Stimulated activated naive CD8-positive, alpha-beta T cell treated with anti-CD3 and anti-CD28 coated beads, Interleukin-15, Interleukin-2, amounts not matched to agents 100 U/mL and 50 U/mL, for 24 hours (primary cell): ENCODE measurements around the gene TRAPPC2.

Experiments used
- ATAC-seq: fragments of 150-1000 bp; cut with Tn5 transposase; one replicate; pipeline ENCODE4 v1.10.0; 2021
- DNase-seq: peaks from one replicate; pipeline ENCODE4 v3.0.0; 2021

Gene TRAPPC2

DNA sequence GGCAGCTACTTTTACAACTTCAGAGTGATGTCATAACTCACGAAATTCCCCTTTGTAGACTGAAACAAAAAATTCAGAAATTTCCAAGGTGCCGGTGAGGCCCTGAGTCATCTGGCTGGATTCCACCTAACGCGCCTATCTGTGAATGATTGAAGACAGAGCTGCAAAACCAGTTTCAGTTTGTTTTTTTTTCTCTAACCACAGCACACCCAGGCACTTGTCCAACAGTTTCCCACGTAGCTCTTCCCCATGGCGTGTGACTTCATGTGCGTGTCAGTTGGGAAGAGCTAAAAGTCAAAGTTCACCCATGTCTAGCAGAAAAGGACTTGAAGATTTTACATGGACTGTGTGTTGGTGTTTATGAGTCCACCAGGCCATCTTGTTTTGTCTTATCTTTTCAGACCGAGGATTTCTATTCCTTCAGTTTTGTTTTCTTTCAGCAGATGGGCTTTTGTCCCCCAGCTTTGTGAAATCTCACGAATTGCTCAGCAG, 65.1 kb downstream of the TRAPPC2 start:
- DNase-seq (peak; percentile 36), ATAC-seq (peak; percentile 92)

DNA sequence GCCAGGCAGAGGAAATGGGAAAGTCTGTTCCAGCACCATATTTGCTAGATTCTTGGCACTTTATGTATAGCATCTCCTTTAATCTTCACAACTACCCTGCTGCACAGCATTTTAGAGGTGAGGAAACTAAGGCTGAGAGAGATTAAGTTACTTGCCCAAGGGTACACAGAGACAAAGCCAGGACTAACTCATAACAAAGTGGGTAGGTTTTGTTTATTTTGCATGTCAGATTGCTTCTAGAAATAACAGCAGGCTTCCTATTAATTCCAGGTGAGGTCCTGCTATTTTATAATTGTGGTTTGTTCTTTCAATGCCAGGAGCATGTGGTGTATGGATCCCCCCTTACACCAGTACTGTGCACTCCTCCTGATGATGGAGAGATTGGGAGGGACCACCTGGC, 66.5 kb downstream of the TRAPPC2 start:
- no peak for DNase-seq

DNA sequence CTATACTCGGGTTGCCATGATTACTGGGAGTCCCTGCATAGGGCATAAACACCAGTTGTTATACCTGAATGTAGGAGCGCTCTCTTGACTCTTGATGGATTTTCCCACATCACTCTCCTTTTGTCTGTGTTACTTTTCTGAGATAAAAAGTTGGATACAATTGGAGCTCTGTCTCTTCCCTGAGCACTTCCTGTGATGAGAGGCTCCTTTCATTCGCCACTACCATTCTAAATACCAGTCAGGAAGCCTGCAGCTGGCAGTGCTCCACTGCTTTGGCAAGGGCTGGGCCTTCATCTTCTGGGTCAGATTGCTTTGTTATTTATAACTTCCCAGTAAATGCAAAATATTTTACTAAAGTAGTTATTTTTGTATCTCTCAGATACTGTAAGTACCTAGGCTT, 67.6 kb downstream of the TRAPPC2 start:
- DNase-seq (no peak), ATAC-seq (no peak)

More for the DNA sequence above, 66.5 kb downstream of the TRAPPC2 start:
- no peak for ATAC-seq

DNA sequence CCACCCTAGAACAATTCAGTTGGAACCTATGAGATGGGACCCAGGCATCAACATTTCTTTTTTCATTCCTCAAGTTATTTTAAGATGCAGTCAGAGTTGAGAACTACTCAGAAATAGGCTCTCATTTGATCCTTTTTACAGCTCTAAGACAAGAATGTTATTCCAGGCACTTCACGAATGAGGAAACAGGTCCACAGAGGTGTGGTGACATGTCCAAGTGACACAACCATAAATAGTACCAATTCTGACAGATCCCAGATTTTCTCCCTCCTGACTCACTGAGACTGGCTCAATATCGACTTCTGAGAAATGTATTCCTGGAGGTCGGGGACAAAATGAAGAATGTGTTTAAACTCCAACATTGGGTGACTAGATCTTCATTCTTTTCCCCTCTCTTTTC, 70.4 kb downstream of the TRAPPC2 start:
- DNase-seq = no peak
- ATAC-seq = no peak

DNA sequence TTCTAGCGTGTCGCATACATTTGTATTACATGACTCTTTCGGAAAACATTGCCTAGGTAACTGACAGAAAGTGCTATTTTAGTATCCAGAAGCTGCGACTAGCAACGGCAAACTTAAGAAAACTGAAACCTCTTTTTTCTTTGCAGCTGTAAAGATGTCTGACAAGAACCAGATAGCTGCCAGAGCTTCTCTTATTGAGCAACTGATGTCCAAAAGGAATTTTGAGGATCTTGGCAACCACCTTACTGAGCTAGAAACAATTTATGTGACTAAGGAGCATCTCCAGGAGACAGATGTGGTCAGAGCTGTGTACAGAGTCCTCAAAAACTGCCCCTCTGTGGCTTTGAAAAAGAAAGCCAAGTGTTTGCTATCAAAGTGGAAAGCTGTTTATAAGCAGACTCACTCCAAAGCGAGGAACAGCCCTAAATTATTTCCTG, 72.0 kb downstream of the TRAPPC2 start:
- ATAC-seq = no peak
- DNase-seq = no peak
